Measurements from ENCODE around the gene LGR5.
A peak's percentile ranks its signal among the peaks of the same experiment; 100 is the strongest.
"Not testable (repeated sequence)": the region's sequence is repeated elsewhere in the genome, so short reads cannot be mapped to it uniquely, and the experiment has no call there.

The LGR5 gene

GRCh38 chr12:71521125-71521524, 81.5 kb downstream of the LGR5 start:
- DNase-seq: no peak
- in situ Hi-C loops (cut with HindIII; ENCODE audit: low pct_ligation_motif_present, low pct_unique_long_range_greater_than_20kb, low sequenced_read_pairs): no loop called here

DNA sequence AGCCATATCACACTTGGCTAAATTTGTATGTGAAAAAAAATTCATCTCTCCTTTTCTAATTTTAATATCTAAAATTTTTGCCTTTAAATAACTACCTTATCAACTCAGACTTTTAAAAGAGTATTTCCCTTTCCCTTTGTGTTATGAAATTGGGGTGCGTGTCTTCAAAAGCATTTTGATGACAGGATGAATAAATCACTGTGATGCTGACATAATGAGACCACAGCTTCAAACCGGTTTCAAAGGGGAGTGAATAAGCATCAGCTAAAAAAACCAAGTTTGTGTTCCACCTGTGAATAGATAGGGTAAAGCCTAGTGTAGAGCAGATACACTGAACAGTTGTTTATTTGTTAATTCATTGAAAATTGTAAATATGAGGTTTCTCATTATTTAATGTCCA, 85.0 kb downstream of the LGR5 start:
- in situ Hi-C loops (cut with HindIII; ENCODE audit: low pct_ligation_motif_present, low pct_unique_long_range_greater_than_20kb, low sequenced_read_pairs): no loop called here
- DNase-seq: no peak

DNA sequence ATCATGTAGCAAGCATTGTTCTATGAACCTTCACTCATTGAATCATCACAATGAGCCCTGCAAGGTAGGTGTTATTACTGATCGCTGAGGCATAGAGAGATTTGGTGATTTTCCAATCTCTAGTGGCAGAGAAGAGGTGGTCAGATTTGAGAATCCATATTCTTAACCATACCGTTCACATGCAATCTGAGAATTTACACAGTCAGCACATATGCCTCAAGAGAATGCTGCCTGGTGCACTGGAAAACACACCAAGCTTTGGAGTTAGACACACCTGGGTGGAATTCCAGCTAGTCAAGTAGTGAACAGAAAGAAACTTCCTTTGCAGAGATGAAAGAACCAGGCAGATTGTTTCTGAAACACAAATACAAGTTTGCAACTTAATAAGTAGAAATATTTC, 94.1 kb downstream of the LGR5 start:
- in situ Hi-C loops (cut with HindIII; ENCODE audit: low pct_ligation_motif_present, low pct_unique_long_range_greater_than_20kb, low sequenced_read_pairs): no loop called here

GRCh38 chr12:71536279-71536938, 96.8 kb downstream of the LGR5 start:
- in situ Hi-C loops (cut with HindIII; ENCODE audit: low pct_ligation_motif_present, low pct_unique_long_range_greater_than_20kb, low sequenced_read_pairs): no loop called here
- DNase-seq: no peak

More for the DNA sequence above, 94.1 kb downstream of the LGR5 start:
- no peak for DNase-seq

DNA sequence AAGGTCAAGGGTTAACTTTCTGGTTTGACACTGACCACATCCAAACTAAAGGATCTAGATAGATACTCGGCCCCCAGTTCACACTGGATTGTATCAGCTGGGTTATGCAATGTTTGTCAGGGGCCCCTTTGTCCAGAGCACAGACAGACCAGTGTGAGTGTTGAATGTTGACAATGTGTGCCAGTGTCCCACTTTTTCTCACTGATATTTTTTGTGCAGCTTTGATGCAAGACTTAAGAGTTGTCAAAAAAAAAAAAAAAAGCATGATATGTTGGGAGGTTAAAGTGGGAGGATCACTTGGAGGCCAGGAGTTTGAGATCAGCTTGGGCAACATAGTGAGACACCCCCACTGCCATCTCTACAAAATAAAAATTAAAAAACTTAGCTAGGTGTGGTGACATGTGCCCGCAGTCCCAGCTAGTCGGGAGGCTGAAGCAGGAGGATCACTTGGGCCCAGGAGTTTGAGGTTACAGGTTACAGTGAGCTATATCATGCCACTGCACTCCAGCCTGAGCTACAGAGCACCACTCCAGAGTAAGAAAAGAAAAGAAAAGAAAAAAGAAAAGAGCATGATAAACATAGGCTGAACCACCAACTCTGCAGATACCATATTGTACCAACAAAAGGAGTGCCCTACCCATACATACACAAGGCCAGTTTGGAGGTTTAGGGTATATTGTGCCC, 97.5 kb downstream of the LGR5 start:
- no peak for DNase-seq
- in situ Hi-C loops (cut with HindIII; ENCODE audit: low pct_ligation_motif_present, low pct_unique_long_range_greater_than_20kb, low sequenced_read_pairs): no loop called here

GRCh38 chr12:71538807-71539206, 99.2 kb downstream of the LGR5 start:
- no peak for DNase-seq
- in situ Hi-C loops (cut with HindIII; ENCODE audit: low pct_ligation_motif_present, low pct_unique_long_range_greater_than_20kb, low sequenced_read_pairs): no loop called here

DNA sequence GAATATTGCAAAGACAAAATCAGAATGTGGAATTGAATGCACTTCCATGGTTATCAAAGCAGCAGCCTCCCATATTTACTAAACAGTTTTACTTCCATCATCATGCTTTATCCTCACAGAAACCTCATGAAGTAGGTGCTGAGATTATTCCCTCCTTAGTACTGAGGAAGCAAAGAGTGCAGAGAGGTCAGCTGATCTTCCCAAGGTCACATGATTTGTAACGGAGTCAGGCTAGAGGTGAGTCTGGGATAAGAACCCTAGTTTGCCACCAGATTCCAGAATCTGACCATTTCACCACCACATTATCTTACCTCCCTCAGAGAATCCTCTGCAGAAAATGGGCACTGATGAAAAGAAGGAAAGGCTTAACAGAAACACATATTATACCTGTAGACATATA, 102.0 kb downstream of the LGR5 start:
- no peak for DNase-seq
- in situ Hi-C loops (cut with HindIII; ENCODE audit: low pct_ligation_motif_present, low pct_unique_long_range_greater_than_20kb, low sequenced_read_pairs): no loop called here

DNA sequence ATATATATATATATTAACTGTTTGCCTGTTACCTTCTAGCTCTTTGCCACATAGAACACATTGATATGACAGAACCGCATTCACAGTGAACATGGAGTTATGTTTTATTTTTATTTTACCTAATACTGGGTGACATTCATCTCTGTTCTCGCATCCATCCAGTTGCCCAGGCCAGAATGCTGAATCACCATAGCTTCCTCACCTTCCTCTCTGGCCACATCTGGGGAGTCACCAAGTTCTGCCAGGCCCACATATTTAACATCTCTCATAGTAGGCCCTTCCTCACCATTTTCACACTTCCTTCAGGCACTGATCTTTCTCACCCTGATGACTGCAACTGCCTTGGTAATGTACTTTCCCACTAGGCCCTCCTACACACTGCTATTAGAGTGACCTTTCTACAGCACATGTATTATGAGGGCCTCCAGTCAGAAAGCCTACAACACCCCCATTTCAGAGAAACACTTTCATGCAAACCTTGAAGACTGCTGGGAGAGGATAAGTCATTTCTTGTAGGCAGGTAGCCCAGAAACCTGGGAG, 106.8 kb downstream of the LGR5 start:
- in situ Hi-C loops (cut with HindIII; ENCODE audit: low pct_ligation_motif_present, low pct_unique_long_range_greater_than_20kb, low sequenced_read_pairs): no loop called here
- DNase-seq: no peak

DNA sequence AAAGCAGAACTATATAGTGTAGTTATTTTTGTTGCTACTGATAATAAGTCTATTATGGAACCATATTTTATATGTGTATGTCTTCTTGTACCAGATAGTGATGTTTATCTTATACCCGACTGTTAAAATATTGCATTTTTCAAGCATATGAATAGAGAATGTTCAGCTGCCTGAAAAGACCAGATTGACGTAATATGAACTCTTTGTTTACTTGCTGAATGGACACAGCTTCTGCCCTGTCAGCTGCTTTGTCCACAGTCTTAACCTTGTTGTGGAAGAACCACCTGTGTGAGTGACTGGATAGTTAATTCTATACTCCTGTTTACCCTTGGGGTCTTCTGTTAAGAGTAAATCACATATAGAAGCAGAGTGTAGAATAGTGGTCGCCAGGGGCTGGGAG, 109.3 kb downstream of the LGR5 start:
- in situ Hi-C loops (cut with HindIII; ENCODE audit: low pct_ligation_motif_present, low pct_unique_long_range_greater_than_20kb, low sequenced_read_pairs): no loop called here
- DNase-seq: no peak

- in situ Hi-C loops (cut with HindIII; ENCODE audit: low pct_ligation_motif_present, low pct_unique_long_range_greater_than_20kb, low sequenced_read_pairs): no loop called here
- peak; percentile 45 for DNase-seq
These were observed 111.9 kb downstream of the LGR5 start for GRCh38 chr12:71551529-71551928.

DNA sequence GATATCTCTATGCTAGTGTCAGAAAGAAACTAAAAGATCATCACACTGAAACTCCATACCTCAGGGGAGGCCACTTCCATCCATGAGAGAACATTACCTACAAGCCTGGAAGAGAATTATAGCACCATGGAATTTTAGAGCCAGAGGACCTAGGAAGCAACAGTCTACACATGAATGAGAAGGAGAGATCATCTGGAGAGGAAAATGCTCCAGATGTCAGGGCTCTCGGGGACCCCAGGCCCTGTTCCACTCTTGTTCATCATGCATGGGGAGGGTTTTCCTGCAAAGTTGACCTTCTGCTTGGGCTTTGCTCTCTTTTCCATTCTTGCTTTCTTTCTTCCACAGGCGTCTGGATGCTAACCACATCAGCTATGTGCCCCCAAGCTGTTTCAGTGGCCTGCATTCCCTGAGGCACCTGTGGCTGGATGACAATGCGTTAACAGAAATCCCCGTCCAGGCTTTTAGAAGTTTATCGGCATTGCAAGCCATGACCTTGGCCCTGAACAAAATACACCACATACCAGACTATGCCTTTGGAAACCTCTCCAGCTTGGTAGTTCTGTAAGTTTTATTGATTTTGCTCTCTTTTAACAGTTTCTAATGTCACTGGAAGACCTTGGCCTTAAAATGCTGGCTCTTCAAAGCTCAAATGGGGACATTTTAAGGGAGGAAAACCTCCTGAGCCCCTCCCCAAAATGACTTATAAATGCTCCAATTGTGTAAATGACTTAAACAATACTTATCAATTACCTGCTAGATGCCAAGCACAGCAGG, 113.3 kb downstream of the LGR5 start:
- in situ Hi-C loops (cut with HindIII; ENCODE audit: low pct_ligation_motif_present, low pct_unique_long_range_greater_than_20kb, low sequenced_read_pairs): no loop called here
- no peak for DNase-seq

DNA sequence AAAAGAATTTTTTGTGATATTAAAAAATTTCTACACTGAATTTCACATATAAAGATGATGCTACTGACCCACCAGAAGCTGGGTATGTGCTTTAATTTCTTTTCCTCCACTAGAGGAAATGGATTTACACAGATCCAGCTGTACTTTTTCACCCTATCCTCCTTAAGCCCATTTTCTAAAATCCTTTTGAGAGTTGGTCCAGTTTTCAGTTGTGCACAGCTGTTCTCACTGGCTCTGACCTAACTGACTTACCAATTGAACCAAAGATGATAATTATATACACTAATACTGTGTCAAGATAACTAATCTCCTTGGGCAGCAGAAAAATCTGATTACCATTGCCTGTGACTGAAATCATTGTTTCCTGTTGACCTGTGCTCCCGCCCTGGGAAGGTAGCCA, 115.6 kb downstream of the LGR5 start:
- in situ Hi-C loops (cut with HindIII; ENCODE audit: low pct_ligation_motif_present, low pct_unique_long_range_greater_than_20kb, low sequenced_read_pairs): no loop called here
- DNase-seq: no peak

DNA sequence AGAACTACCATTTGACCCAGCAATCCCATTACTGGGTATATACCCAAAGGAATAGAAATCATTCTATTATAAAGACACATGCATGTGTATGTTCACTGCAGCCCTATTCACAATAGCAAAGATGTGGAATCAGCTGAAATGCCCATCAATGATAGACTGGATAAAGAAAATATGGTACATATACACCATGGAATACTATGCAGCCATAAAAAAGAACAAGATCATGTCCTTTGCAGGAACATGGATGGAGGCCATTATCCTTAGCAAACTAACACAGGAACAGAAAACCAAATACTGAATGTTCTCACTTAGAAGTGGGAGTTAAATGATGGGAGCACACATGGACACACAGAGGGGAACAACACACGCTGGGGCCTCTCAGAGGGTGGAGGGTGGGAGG, 116.2 kb downstream of the LGR5 start:
- DNase-seq; in situ Hi-C loops (cut with HindIII; ENCODE audit: low pct_ligation_motif_present, low pct_unique_long_range_greater_than_20kb, low sequenced_read_pairs): not testable (repeated sequence)

GRCh38 chr12:71556448-71556847, 116.8 kb downstream of the LGR5 start:
- DNase-seq: no peak
- in situ Hi-C loops (cut with HindIII; ENCODE audit: low pct_ligation_motif_present, low pct_unique_long_range_greater_than_20kb, low sequenced_read_pairs): no loop called here

DNA sequence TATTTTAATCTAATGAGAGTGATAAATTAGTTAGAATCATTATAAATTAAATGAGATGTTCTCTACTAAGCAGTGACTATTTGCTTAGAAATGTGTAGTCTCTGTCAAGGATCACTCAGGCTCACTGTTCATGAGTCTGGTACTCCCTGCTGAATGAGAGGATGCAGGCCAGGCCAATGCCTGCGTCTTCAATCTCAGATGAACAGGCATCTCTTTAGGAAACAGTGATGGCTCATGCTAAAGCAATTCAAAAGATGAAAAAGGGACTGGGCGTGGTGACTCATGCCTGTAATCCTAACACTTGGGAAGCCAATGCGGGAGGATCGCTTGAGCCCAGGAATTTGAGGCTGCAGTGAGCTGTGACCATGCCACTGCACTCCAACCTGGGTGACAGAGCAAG, 117.3 kb downstream of the LGR5 start:
- peak; percentile 99 for DNase-seq
- in situ Hi-C loops (cut with HindIII; ENCODE audit: low pct_ligation_motif_present, low pct_unique_long_range_greater_than_20kb, low sequenced_read_pairs): no loop called here

- in situ Hi-C loops (cut with HindIII; ENCODE audit: low pct_ligation_motif_present, low pct_unique_long_range_greater_than_20kb, low sequenced_read_pairs): no loop called here
- no peak for DNase-seq
These were observed 118.8 kb downstream of the LGR5 start for GRCh38 chr12:71558445-71558844.

DNA sequence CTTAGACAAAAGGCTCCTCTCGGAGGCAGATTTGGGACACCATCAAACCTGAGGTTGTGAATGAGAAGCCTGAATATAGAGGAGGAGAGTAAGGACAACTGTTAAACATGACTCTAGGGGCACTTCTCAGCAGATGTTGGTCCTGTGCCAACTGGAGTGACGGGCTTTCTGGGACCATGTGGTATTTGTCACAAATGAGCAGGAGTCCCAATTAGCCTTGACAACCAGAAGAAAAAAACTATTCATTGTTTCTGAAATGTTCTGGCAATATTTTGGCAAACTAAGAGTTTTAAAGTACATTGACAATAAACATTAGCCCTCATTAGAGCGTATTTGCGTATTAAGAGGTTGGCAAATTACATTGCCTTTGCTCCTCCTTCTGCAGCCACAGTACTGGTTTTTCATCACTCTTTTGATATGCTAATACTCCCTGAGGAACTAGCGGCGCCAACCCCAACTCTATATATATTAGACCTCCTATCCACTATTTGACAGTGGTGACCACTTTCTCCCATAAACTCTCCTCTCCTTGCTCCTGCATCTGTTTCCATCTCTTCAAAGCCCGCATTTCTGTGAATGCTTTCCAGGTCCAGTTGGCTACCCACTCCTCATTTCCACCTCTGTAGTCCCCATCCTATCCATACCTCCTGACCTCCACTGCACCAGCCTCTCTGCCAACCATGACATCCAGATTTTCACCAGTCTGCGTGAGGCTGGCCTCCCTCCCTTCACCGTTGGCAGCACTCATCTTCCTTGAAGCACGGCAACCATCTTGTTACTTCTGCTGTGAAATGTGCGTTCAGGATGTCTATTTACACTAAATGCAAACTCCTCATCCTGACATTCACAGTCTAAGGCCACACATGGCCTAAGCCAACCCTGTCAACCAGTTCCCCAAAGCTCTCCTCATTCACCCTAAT, 123.3 kb downstream of the LGR5 start:
- in situ Hi-C loops (cut with HindIII; ENCODE audit: low pct_ligation_motif_present, low pct_unique_long_range_greater_than_20kb, low sequenced_read_pairs): no loop called here
- no peak for DNase-seq

GRCh38 chr12:71565535-71565934, 125.9 kb downstream of the LGR5 start:
- DNase-seq: no peak
- in situ Hi-C loops (cut with HindIII; ENCODE audit: low pct_ligation_motif_present, low pct_unique_long_range_greater_than_20kb, low sequenced_read_pairs): no loop called here

All from ACHN (cell line).